GM21723 (cell line): Measurements from ENCODE around the gene TCOF1.
"Not testable (repeated sequence)": the region's sequence is repeated elsewhere in the genome, so short reads cannot be mapped to it uniquely, and the experiment has no call there.

Experiments used
- ATAC-seq: cut with Tn5 transposase; IDR thresholded peaks from one replicate; pipeline ENCODE4 v1.9.1; 2021; ENCODE audit warnings: mild to moderate bottlenecking, moderate library complexity; ENCODE audit not compliant: unreplicated experiment

TCOF1 gene

DNA sequence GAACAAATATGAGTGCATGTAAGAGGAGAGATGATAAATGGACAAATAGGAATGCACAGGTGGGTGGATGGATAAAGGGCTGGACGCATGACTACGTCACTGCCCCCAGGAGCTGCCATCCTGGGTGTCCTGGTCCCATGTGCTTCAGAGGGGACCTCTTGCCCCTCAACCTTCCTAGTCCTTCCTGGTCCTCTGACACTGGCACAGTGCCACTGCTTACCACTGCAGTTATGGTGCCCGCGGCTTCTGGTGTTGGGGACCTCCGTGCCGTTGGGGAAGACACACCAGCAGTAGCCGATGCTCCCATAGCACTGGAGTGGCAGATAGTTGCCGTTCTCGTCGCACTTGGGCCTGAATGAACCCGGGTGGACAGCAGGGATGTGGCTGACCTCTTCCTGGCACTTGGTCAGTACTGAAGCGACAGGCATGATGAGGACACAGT, 45.4 kb downstream of the TCOF1 start:
- ATAC-seq, result no peak

DNA sequence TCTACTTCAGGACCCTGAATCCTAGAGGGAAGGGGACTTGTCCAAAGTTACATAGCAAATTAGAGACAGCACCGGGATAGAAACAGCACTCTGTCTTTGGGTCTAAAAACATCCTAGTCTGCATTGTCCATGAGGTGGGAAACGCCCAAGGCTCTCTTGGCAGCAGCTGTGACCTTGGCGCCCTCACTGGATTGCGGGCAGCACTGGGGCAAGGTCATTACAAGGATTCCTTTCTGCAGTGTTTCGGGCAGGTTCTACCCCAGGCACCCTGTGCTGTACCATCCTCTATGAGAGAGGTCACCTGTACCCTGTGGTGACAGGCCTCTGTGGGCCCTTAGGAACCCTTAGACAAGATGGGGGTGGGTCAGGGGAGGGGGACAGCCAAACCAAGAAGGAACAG, 46.6 kb downstream of the TCOF1 start:
- no peak for ATAC-seq

DNA sequence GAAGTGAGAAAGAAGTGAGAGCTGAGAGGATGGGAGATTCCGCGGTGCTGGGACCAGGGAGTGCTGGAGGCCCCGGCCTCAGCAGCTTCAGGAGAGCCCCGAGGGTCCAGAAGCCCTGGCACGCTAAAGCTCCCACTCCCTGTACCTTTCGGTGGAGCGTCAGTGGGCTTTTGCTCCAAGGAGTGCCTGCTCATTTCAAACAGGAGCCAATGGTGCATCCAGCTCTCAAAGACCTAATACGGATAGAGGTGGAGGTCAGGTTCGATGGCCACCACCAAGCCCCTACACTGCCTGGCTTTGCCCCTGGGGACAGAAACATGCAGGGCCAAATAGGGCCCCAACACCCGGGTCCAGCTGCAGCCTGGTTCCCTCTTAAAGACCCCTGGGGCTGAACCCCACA, 47.0 kb downstream of the TCOF1 start:
- ATAC-seq, result no peak

DNA sequence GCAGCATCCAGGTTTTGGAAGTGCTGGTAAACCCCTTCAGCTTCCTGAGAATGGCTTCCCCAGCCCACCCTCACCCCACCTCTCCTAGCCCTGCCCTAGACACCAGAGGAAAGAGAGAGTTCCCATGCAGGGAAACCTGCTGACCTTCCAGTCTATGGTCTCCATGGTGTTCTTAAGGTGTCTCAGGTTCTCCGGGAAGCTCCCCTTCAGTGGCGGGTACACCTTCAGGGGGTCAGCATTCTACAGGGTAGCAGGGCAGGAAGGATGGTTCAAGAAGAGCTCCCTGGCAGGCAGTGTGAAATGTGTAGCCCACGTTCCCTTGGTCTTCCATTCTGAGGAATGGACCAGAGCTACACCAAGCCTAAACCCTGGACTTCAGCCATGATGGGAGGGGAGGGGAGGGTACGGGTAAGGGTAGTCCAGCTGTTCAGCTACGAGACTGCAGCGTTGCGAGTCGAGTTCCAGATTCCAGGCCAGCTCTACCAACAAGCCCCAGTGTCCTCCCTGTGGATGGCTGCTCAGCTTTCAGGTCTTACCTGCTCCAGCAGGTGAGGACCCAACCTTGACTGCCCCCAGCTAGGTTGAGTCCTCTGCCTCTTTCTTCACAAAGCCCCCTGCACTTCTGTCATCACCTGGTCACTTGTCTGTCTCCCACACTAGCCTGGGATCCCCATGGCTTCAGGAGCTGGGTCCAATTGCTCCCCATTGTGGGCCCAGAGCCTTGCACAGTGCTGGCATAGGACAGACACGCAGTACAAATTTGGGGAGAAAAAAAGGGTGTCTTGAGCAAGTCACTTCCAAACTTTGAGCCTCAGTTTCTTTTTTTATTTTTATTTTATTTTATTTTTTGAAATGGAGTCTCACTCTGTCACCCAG, 47.7 kb downstream of the TCOF1 start:
- ATAC-seq, result no peak

DNA sequence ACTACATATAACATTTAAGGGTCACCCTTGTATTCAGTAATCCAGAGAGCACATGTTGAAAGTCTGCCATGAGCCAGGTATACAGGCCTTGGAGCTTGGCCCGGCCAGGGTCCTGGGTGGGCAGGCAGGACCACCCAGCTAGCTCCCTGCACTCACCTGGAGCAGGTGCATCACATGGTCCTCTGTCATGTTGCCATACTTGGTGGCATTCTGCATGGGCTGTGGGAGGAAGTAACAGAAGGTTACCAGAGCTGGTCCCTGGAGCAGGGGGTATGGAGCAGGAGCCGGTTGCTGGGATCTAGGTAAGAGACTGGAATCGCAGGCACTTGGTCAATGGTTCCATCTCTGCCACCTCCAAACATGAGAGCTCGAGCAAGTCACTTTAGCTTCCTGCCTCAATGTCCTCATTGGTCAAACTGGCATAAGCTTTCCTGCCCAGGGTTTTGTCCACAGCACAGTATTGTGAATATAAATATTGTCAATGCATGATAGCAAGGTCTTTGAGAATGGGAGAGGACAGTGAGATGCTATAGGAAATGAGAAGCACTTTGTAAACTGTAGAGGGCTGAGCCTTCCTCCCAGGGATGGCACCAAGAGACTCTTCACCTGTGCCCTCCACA, 48.7 kb downstream of the TCOF1 start:
- ATAC-seq, result no peak

DNA sequence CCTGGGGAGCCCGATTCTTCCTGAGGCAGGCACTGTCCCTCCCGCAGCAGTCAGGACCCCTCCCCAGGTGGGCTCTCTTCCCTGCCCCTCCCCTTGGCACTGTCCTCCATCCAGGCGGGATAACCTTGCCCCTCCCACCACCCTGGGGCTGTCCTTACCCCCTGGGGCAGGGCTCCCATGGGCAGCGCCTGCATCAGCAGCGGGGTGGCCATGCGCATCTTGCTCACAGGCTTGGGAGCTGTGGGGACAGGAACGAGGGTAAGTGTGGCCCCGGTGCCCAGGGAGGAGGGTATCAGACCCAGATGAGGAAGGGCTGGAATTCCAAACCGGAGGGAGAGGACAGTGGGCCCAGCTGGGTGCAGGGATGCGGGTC, 49.2 kb downstream of the TCOF1 start:
- no peak for ATAC-seq

DNA sequence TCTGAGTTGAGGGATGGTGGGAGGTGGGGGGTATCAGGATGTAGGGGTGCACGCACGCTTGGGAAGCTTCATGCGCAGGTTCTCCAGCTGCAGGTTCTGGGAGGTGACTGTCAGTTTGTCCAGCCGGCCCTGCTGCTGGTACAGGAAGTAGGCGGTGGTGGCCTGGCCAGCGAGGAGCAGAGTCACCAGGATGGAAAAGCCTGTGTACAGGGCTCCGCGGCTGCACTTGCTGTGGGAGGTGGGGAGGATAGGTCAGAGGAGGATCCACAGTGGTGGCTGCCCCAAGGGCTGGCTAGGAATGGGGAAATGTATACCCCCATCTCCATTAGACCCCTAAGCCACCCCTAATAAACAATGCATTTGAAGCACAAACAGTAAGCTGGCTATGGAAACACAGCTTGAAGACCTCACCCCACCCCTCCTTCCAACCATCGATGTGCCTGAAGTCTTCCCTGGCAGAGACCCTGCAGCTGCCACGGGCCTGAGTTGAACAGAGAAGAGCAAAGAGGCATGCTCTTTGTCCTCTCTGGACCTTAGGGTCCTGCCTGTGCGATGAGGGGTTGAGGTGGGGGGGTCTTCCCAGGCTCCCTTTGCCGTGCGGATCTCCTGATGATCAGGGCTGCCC, 49.7 kb downstream of the TCOF1 start:
- no peak for ATAC-seq

DNA sequence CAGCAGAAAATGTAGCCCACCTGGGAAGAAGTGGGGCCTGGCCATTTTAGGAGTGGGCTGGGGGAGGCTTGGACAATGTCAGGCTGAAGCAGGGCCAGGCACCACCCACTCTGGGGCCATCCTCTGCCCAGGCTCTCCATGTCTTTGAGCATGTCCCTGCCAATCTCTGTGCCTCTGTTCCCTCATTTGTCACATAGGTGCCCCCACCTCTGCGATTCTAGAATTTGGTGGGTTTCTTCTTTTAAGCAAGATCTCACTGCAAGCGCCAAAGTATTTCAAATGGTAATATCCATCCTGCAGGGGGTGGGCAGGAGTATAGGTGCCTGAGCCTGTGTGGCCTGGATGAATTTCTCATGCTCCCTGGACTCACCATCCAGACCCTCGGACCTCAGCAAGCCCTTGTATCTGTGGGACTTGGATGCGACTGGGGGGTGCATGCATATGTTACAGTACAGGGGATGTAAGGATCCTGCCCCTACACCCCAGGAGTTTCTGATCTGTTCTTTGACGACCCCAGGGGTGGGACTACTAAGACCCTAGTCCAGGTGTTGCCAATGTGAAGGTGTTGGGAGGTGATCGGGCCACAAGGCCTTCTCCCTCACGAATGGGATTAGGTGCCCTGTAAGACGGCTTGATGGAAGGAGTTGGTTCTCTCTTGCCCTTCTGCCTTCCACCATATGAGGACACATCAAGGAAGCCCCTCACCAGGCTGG, 50.9 kb downstream of the TCOF1 start:
- no peak for ATAC-seq

DNA sequence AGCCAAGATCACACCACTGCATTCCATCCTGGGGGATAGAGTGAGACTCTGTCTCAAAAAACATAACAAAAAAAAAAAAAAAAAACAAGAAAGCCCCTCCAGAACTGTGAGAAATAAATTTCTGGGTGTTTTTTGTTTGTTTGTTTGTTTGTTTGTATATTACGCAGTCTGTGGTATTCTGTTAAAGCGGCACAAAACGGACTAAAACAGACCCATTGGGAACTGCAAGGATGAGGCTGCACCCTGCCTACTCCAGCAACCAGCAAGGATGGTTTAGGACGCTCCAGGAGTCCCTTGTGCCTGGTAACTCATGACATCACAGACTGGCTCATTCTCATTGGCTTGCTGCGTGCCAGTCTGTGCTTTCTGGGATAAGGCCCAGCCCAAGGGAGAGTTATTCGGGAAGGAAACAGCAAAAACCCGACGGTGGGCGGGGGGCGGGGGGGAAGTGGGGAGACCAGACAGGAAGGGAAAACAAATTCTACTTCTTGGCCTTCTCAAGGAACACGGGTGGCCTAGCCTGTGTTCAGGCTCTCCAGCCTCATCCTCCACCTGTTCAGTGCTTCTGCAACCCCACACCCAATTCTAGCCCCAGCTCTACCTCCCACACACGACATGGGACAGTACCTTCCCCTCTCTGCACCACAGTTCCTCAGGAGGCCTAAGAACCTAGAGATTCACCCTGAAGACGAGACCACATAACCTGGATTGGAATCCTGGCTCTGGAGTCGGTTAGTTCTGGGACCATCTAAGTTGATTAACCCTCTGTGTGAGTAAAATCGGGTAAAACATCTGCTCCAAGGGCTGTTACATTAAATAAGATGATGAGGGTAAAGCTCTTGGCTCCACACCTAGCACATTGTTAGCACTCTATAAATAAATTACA, 52.4 kb downstream of the TCOF1 start:
- peak; percentile 42 for ATAC-seq

DNA sequence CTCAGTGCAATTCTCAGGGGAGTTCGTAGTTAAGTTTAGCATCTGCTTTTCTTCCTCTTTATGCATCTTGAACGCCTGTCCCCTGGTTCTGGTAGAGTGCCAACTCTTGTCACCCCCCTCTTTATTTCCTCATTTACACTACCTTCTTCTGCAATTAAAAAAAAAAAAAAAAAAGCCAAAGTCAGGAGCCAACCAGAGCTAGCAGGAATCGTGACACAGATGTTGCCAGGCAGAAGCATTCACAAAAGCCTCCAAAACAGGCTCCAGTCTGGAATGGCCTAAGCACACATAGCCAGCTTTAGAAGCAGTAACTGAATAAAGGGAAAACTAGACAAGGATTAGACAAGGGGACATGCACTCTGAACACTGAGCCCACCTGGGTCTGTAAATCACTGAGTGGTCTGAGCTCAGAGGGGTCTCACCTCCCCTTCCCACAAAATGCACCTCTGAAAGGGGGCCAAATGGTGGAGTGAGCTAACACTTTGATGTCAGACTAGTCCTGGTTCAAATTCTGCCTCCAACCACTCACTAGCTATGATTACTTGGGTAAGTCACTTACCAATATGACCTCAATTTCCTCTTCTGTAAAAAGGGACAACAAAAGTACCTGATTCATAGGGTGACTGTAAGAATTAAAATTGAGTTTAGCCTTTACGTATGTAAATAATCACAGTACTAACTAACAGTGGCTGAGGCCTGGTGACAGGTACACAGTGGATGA, 53.2 kb downstream of the TCOF1 start:
- ATAC-seq, result peak; percentile 19

DNA sequence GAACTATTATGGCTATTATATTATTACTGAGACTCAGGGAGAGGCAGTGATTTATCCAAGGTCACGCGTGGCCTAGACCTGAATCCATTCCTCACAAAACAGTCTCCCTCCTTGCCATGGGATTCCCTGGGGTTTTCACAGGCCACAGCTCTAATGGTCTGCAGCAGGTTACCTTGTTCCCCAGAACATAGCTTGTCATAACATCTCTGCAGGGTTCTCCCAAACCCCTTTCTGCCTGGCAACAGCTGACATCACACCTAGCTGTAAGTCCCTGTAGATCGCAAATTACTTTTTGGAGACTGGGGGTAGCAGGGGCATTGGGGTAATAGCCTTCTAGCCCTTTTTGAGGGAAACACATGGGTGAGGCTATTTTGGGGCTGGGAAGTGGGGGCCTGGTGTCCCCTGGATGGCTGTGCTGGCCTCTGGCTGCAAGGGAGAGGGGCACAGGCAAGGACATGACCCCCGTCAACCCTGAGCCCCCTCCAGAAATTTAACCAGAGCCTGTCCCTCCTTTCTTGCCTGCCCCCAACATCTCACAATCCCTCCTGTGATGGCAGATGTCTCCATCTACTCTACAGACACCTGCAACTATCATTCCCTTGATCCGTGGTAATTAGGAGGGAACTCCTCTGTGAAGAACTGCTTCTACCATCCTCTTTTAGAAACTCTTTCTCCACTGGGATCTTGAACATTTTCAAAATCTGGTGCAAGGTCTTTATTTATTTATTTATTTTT, 53.9 kb downstream of the TCOF1 start:
- peak; percentile 21 for ATAC-seq

DNA sequence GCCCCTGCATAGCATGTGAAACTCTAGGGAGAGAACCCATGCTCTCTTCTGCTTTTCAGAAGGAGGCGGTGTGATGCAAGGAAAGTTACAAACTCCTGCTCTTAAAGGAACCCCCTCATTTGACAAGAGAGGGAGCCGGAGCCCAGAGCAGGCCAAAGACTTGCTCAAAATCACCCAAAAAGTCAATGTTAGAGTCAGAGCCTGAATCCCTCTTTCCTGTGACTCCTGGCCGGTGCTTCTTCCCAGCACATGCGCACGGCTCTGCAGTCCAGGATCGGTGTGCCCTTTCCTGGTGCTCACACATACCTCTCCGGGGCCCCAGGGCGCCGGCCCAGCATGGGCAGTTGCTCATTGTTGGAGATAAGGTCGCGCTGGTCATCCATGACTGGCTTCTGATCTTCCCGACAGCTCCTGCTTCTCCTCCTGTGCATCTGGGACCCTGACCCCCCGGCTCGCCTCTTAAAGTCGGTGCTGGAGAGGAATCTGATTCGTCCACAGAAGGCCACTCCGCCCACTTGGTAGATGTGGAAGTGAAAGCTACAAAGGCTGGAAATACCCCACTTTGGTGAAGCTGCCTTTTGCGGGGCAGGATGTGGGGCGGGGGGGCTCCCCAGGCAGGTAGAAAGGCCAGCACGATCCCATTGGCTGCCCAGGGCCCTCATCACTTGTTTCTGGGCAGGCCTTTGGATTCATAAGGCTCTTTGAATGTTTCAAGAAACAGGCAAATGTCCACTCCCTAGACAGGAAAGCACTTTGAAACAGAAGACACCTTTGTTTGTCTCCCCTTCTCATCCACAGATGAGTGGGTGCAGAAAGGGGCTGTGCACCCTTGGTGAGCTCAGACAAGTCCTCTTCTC, 55.0 kb downstream of the TCOF1 start, which contains the start of gene CD74:
Gene CD74 (minus strand): TSS at position 592 of the 857 bp plus-strand sequence. CDS start 161 bp downstream, at position 431.
- peak; percentile 74 for ATAC-seq

DNA sequence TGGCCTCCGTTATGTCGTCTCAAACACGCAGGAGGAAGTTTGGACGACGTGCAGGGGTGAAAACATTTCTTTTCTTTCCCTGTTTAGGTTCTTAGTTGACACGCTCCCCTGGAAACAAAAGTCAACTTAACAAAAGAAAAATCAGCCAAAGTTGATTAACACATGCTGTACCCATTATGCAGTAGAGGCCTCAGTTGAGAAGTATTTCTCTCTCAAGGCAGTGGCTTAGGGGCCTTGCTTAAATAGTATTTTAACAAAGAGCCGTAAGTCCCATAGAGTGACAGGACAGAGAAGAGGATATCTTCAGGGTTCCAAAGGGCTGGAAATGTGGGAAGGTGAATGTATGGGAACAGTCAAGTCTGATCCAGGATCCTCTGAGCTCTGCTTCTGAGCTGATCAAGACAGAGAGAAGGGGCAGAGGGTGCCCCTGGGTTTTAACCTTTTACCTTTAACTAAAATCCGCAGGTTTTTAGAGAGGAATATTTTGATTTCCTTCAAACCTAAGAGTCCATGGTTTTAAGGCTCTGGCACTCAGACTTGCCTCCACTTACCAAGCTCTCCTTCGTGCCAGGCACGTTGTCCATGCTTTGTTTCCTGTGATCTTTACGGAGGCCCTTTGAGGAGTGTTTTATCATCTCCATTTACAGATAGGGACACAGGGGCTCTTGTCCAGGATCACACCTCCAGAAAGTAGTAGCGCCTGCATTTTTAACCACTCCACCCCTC, 55.8 kb downstream of the TCOF1 start:
- no peak for ATAC-seq

DNA sequence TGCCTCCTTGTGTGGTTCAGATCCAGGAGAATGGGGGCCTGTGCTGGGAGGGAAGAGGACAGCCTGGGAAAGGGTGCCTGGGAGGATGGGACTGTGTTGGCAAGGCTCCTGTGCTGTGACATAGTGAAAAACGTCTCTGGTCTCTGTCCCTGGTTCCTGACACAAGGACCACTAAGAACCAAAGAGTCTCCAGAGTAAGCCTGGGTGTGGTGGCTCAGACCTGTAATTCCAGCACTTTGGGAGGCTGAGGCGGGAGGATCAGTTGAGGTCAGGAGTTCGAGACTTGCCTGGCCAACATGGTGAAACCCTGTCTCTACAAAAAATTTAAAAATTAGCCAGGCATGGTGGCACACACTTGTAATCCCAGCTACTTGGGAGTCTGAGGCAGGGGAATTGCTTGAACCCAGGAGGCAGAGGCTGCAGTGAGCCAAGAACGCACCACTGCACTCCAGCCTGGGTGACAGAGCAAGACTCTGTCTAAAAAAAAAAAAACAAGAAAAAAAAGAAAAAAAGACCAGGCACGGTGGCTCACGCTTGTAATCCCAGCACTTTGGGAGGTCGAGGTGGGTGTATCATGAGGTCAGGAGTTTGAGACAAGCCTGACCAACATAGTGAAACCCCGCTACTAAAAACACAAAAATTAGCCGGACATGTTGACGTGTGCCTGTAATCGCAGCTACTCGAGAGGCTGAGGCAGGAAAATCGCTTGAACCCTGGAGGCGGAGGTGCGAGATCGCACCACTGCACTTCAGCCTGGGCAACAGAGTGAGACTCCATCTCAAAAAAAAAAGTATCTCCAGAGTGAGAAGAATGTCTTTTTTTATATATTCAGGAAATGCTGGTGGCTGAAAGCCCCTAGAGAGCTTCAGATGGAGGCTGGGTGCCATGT, 56.6 kb downstream of the TCOF1 start:
- not testable (repeated sequence) for ATAC-seq

DNA sequence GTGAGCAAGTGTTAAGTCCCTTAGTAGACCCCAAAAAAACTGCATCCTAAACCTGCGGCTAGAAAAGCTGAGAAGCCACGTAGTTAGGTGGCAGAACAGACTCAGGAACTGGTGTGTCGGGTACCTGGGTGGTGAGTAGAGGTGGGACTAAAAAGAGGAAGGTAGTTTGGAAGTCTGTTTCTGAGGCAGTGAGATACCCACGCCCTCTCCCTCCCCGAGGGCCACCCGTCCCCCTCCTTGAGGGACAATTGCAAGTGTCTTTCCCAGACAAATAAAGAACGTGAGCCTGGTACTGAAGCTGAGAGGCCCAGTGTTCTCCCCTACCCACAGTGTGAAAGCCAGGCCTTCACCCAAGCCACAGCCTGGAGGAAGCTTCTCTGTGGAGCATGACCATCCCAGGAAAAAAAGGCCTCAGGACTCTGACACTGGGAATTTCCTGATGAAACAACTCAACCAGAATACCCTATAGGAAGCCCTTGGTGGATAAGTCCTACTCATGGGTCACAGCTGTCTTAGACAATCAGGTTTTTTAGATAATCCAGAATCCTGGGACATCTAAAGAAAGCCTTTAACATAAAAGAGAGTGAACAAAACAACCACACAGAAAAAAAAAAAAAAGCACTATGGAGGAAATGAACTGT, 62.3 kb downstream of the TCOF1 start:
- no peak for ATAC-seq

DNA sequence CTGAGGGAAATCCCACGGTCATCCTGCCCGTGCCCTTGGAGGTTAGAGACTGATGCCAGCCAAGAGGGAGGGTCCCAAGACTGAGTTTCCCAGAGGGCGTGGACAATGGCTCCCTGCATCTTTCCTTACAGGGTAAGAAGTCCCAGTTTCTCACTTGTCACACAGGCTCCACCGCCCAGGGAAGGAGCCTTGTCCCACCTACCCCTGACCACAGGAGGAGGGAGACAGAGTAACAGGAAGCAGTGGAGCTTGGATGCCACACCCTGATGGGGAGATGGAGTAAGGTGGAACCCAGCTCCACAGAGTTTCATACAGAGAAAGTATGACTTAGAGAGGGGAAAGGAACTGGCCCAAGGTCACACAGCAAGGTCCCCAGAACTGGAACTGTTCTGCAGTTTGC, 64.6 kb downstream of the TCOF1 start:
- no peak for ATAC-seq
